ENCODE data around the gene EMP2.
"Not testable (repeated sequence)": the region's sequence is repeated elsewhere in the genome, so short reads cannot be mapped to it uniquely, and the experiment has no call there.

EMP2 gene

GRCh38 chr16:10577305-10578202, 2.8 kb downstream of the EMP2 start:
- DNase-seq, result no peak

- no peak for DNase-seq
Measured at GRCh38 chr16:10576390-10577304, 3.8 kb downstream of the EMP2 start.

- no peak for DNase-seq
Measured at GRCh38 chr16:10575506-10576130, 4.8 kb downstream of the EMP2 start.

- DNase-seq, result no peak
Measured at GRCh38 chr16:10572611-10573010, 7.8 kb downstream of the EMP2 start.

GRCh38 chr16:10571354-10571753, 9.0 kb downstream of the EMP2 start:
- no peak for DNase-seq

- DNase-seq, result no peak
Measured at GRCh38 chr16:10569621-10570020, 10.8 kb downstream of the EMP2 start.

- no peak for DNase-seq
Measured at GRCh38 chr16:10566613-10567012, 13.8 kb downstream of the EMP2 start.

- DNase-seq, result no peak
Measured at GRCh38 chr16:10565167-10565566, 15.2 kb downstream of the EMP2 start.

- no peak for DNase-seq
Measured at GRCh38 chr16:10564591-10564990, 15.8 kb downstream of the EMP2 start.

GRCh38 chr16:10562361-10562899, 18.0 kb downstream of the EMP2 start:
- no peak for DNase-seq

- DNase-seq, result no peak
Measured at GRCh38 chr16:10561425-10561824, 19.0 kb downstream of the EMP2 start.

- DNase-seq, result no peak
Measured at GRCh38 chr16:10561001-10561400, 19.4 kb downstream of the EMP2 start.

GRCh38 chr16:10559792-10560191, 20.6 kb downstream of the EMP2 start:
- not testable (repeated sequence) for DNase-seq

- no peak for DNase-seq
Measured at GRCh38 chr16:10558746-10559641, 21.4 kb downstream of the EMP2 start.

- no peak for DNase-seq
Measured at GRCh38 chr16:10558305-10558704, 22.1 kb downstream of the EMP2 start.

GRCh38 chr16:10557750-10558149, 22.6 kb downstream of the EMP2 start:
- no peak for DNase-seq

GRCh38 chr16:10556236-10556635, 24.2 kb downstream of the EMP2 start:
- no peak for DNase-seq

GRCh38 chr16:10554569-10554968, 25.8 kb downstream of the EMP2 start:
- no peak for DNase-seq

GRCh38 chr16:10552998-10553491, 27.4 kb downstream of the EMP2 start:
- DNase-seq, result peak; percentile 69

- no peak for DNase-seq
Measured at GRCh38 chr16:10552281-10552680, 28.1 kb downstream of the EMP2 start.

- no peak for DNase-seq
Measured at GRCh38 chr16:10551881-10552280, 28.5 kb downstream of the EMP2 start.

GRCh38 chr16:10548404-10548803, 32.0 kb downstream of the EMP2 start:
- DNase-seq, result no peak
